DMS53 treated with DMSO at 0.1 percent for 48 hours (cell line): ENCODE data around the gene GNA15.

Experiments
- DNase-seq: peaks from one replicate; lab custom pipeline; 2025; ENCODE audit not compliant: unreplicated experiment; lab: John Stamatoyannopoulos, UW

Gene GNA15

GRCh38 chr19:3206216-3206953, 70.6 kb downstream of the GNA15 start:
- DNase-seq: no peak

- no peak for DNase-seq
These were observed 71.8 kb downstream of the GNA15 start for GRCh38 chr19:3207461-3208242.

- DNase-seq: no peak
These were observed 72.7 kb downstream of the GNA15 start for GRCh38 chr19:3208317-3209207.

- no peak for DNase-seq
These were observed 74.6 kb downstream of the GNA15 start for GRCh38 chr19:3210347-3211017.

- no peak for DNase-seq
These were observed 75.4 kb downstream of the GNA15 start for GRCh38 chr19:3211191-3211590.

- no peak for DNase-seq
These were observed 77.3 kb downstream of the GNA15 start for GRCh38 chr19:3213159-3213558.
